ENCODE results near the gene SZT2. TPM values are rescaled to one million over a fixed set of nuclear protein-coding genes. Genes with fewer than 3 reads are reported as not detected.

The SZT2 gene
- total RNA-seq, 3 donors from 2014 or later (not counting 1 experiment from before 2014, with no cell fraction given), result 103 to 128 (median 123) TPM

GRCh38 chr1:43463479-43463878, 73.8 kb downstream of the SZT2 start:
- Mint-ChIP-seq H3K27ac (no peak overlapping the region), H3K27me3 (ENCODE audit: low read depth in 2 of 2) (peaks cover 10 to 15% of the 10 kb centered on the region in 2 donors), H3K36me3 (no peaks in the 10 kb centered on the region), H3K4me1 (peaks cover 0 to 6% of the 10 kb centered on the region in 2 donors), H3K9me3 (no peaks in the 10 kb centered on the region), H3K4me3 (no peak overlapping the region)
- Histone ChIP-seq H3K4me1 (ENCODE audit: control insufficient read depth, insufficient read depth, low read length) (no peaks in the 10 kb centered on the region), H3K27ac (ENCODE audit: low read length) (no peak overlapping the region), H3K4me3 (ENCODE audit: low read length) (no peak overlapping the region), H3K36me3 (ENCODE audit: control insufficient read depth, insufficient read depth, low read length) (no peaks in the 10 kb centered on the region), H3K9me3 (ENCODE audit: control insufficient read depth, insufficient read depth, low read length) (no peaks in the 10 kb centered on the region), H3K27me3 (ENCODE audit: control insufficient read depth, insufficient read depth, low read length) (no peaks in the 10 kb centered on the region)
- intact Hi-C loops (cut with micrococcal nuclease), result no loop called here
- 100% methylated on average over 2 of the region's 2 CpGs for WGBS (ENCODE audit: insufficient coverage)
- ATAC-seq, result no peak
- no peak for TF ChIP-seq CTCF (IDR thresholded peaks at IDR 0.05)
- DNase-seq, result no peak

GRCh38 chr1:43464681-43465504, 75.2 kb downstream of the SZT2 start:
- no peaks in the 10 kb centered on the region for H3K27me3 ChIP-seq (ENCODE audit: control insufficient read depth, insufficient read depth, low read length)
- TF ChIP-seq CTCF (IDR thresholded peaks at IDR 0.05), result no peak
- intact Hi-C loops (cut with micrococcal nuclease), result no loop called here
- H3K27ac Mint-ChIP-seq, result no peak overlapping the region
- no peak for DNase-seq
- no peak overlapping the region for H3K27ac ChIP-seq (ENCODE audit: low read length)
- no peaks in the 10 kb centered on the region for H3K36me3 Mint-ChIP-seq
- H3K9me3 Mint-ChIP-seq, result no peaks in the 10 kb centered on the region
- no peak overlapping the region for H3K4me3 ChIP-seq (ENCODE audit: low read length)
- WGBS (ENCODE audit: insufficient coverage), result 81% methylated on average over 8 of the region's 13 CpGs
- no peaks in the 10 kb centered on the region for H3K9me3 ChIP-seq (ENCODE audit: control insufficient read depth, insufficient read depth, low read length)
- no peak for ATAC-seq
- H3K4me1 ChIP-seq (ENCODE audit: control insufficient read depth, insufficient read depth, low read length), result no peaks in the 10 kb centered on the region
- peaks cover 0 to 6% of the 10 kb centered on the region in 2 donors for H3K4me1 Mint-ChIP-seq
- H3K4me3 Mint-ChIP-seq, result no peak overlapping the region
- no peaks in the 10 kb centered on the region for H3K36me3 ChIP-seq (ENCODE audit: control insufficient read depth, insufficient read depth, low read length)
- H3K27me3 Mint-ChIP-seq (ENCODE audit: low read depth in 2 of 2), result peaks cover under 1 to 1% of the 10 kb centered on the region in 2 donors

DNA sequence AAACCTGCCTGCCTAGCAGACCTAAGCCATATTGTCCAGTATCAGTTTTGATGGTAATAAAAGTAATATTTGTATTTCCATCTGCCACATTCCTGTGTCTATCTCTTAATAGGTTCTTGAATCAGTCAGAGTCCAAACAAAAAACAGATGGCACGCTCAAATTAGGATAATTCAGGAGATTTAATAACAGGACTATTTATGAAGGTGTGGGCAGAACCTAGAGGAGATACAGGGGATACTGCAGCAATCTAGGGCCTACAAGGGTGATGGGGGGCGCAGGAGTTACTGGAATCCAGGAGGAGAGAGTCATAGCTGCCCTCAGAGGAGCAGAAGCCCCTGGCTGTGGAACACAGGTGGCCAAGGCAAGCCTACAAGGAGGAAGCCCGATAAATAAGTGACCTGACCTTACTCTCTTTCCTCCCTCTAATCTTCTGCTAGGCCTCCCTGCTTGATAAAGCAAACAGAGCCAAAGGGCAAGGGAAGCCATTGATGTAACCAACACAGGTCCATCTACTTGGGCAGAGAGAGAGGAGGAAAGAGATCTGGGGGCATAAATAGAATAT, 75.9 kb downstream of the SZT2 start:
- H3K27me3 ChIP-seq (ENCODE audit: control insufficient read depth, insufficient read depth, low read length), result no peaks in the 10 kb centered on the region
- 78% methylated on average over 3 of the region's 3 CpGs for WGBS (ENCODE audit: insufficient coverage)
- ATAC-seq (no peak), DNase-seq (no peak)
- intact Hi-C loops (cut with micrococcal nuclease), result no loop called here
- no peak overlapping the region for H3K27ac Mint-ChIP-seq
- no peaks in the 10 kb centered on the region for H3K9me3 ChIP-seq (ENCODE audit: control insufficient read depth, insufficient read depth, low read length)
- no peaks in the 10 kb centered on the region for H3K36me3 ChIP-seq (ENCODE audit: control insufficient read depth, insufficient read depth, low read length)
- no peaks in the 10 kb centered on the region for H3K9me3 Mint-ChIP-seq
- H3K4me3 Mint-ChIP-seq, result no peak overlapping the region
- H3K27ac ChIP-seq (ENCODE audit: low read length), result no peak overlapping the region
- no peak overlapping the region for H3K4me3 ChIP-seq (ENCODE audit: low read length)
- peaks cover 0 to 6% of the 10 kb centered on the region in 2 donors for H3K4me1 Mint-ChIP-seq
- H3K36me3 Mint-ChIP-seq, result no peaks in the 10 kb centered on the region
- no peaks in the 10 kb centered on the region for H3K4me1 ChIP-seq (ENCODE audit: control insufficient read depth, insufficient read depth, low read length)
- TF ChIP-seq CTCF (IDR thresholded peaks at IDR 0.05), result no peak
- no peaks in the 10 kb centered on the region for H3K27me3 Mint-ChIP-seq (ENCODE audit: low read depth in 2 of 2)
